NCI-H82 (cell line): ENCODE data around the gene NECAP2.
A peak's percentile ranks its signal among the peaks of the same experiment; 100 is the strongest.
"Not testable (repeated sequence)": the region's sequence is repeated elsewhere in the genome, so short reads cannot be mapped to it uniquely, and the experiment has no call there.

ENCODE experiments used
- DNase-seq: peaks from one replicate; lab custom pipeline; 2025; lab: John Stamatoyannopoulos, UW

The NECAP2 gene

GRCh38 chr1:16430606-16431005 lies 9.9 kb upstream of the NECAP2 start:
- peak; percentile 50 for DNase-seq

- no peak for DNase-seq
Observed at GRCh38 chr1:16433030-16433429, 7.5 kb upstream of the NECAP2 start.

- no peak for DNase-seq
Observed at GRCh38 chr1:16434007-16434406, 6.5 kb upstream of the NECAP2 start.

GRCh38 chr1:16434501-16434900 lies 6.0 kb upstream of the NECAP2 start:
- no peak for DNase-seq

- no peak for DNase-seq
Observed at GRCh38 chr1:16436946-16437474, 3.5 kb upstream of the NECAP2 start, which contains the start of gene SPATA21. Gene SPATA21, minus strand, starts transcription at chr1:16437424. Its CDS starts 6,053 bp downstream, at chr1:16431371.

GRCh38 chr1:16438516-16438915 lies 2.0 kb upstream of the NECAP2 start:
- DNase-seq = no peak

GRCh38 chr1:16438924-16439323 lies 1.6 kb upstream of the NECAP2 start:
- DNase-seq = no peak

- DNase-seq = no peak
Observed at GRCh38 chr1:16440131-16440469, 424 bp upstream of the NECAP2 start.

- DNase-seq = no peak
Observed at GRCh38 chr1:16441282-16441665, 750 bp downstream of the NECAP2 start.

GRCh38 chr1:16442265-16442664 lies 1.7 kb downstream of the NECAP2 start:
- no peak for DNase-seq

GRCh38 chr1:16442941-16443340 lies 2.4 kb downstream of the NECAP2 start:
- DNase-seq = no peak

- no peak for DNase-seq
Observed at GRCh38 chr1:16443975-16444770, 3.6 kb downstream of the NECAP2 start.

GRCh38 chr1:16445052-16445451 lies 4.5 kb downstream of the NECAP2 start:
- DNase-seq = no peak

GRCh38 chr1:16446116-16446515 lies 5.6 kb downstream of the NECAP2 start:
- DNase-seq = no peak

GRCh38 chr1:16447641-16448040 lies 7.1 kb downstream of the NECAP2 start:
- DNase-seq = no peak

- DNase-seq = no peak
Observed at GRCh38 chr1:16449065-16449464, 8.5 kb downstream of the NECAP2 start.

- no peak for DNase-seq
Observed at GRCh38 chr1:16449666-16450065, 9.1 kb downstream of the NECAP2 start.

GRCh38 chr1:16450863-16451481 lies 10.4 kb downstream of the NECAP2 start:
- DNase-seq = no peak

GRCh38 chr1:16451841-16452528 lies 11.5 kb downstream of the NECAP2 start:
- no peak for DNase-seq

- not testable (repeated sequence) for DNase-seq
Observed at GRCh38 chr1:16454909-16455308, 14.4 kb downstream of the NECAP2 start.

GRCh38 chr1:16456151-16456550 lies 15.6 kb downstream of the NECAP2 start:
- not testable (repeated sequence) for DNase-seq

GRCh38 chr1:16458831-16459230 lies 18.3 kb downstream of the NECAP2 start:
- no peak for DNase-seq
